H9 (cell line): Measurements from ENCODE around the gene ADGRL2. TPM values are rescaled to one million over a fixed set of nuclear protein-coding genes. Genes with fewer than 3 reads are reported as not detected.
A peak's percentile ranks its signal among the peaks of the same experiment; 100 is the strongest.

Source experiments
- DNase-seq: peaks from one replicate; pipeline ENCODE4 v3.0.0-alpha.2; 2017
- H2AFZ ChIP-seq: one replicate; pipeline ENCODE4 v1.6.1; 2013; ENCODE audit warnings: mild to moderate bottlenecking, low read length, control low read depth, moderate library complexity
- H2AK5ac ChIP-seq: 2 replicates; pipeline ENCODE4 v1.6.1; 2013; ENCODE audit warnings: low read length, control low read depth, mixed read lengths; ENCODE audit not compliant: insufficient read length
- H2BK120ac ChIP-seq: one replicate; pipeline ENCODE4 v1.6.1; 2013; ENCODE audit warnings: low read depth, mild to moderate bottlenecking, low read length, control low read depth, inconsistent platforms; ENCODE audit not compliant: poor library complexity, severe bottlenecking
- H2BK12ac ChIP-seq: 2 replicates; pipeline ENCODE4 v1.6.1; 2013; ENCODE audit warnings: low read length, control low read depth, mixed read lengths, low read depth; ENCODE audit not compliant: insufficient read length
- H2BK15ac ChIP-seq: 2 replicates; pipeline ENCODE4 v1.6.1; 2013; ENCODE audit warnings: low read depth, low read length, control low read depth
- H2BK20ac ChIP-seq: one replicate; pipeline ENCODE4 v1.6.1; 2013; ENCODE audit warnings: low read depth, mild to moderate bottlenecking, low read length, control low read depth, inconsistent platforms; ENCODE audit not compliant: poor library complexity, severe bottlenecking
- H2BK5ac ChIP-seq: 2 replicates; pipeline ENCODE4 v1.6.1; 2013; ENCODE audit warnings: low read length, control low read depth, mixed read lengths; ENCODE audit not compliant: insufficient read length
- H3K14ac ChIP-seq: 2 replicates; pipeline ENCODE4 v1.6.1; 2013; ENCODE audit warnings: low read length, control low read depth; ENCODE audit not compliant: insufficient read depth
- H3K18ac ChIP-seq: 2 replicates; pipeline ENCODE4 v1.6.1; 2013; ENCODE audit warnings: low read depth, mild to moderate bottlenecking, mixed read lengths, low read length, control low read depth; ENCODE audit not compliant: insufficient read length
- H3K23ac ChIP-seq: 2 replicates; pipeline ENCODE4 v1.6.1; 2013; ENCODE audit warnings: low read length, control low read depth, mixed read lengths, low read depth; ENCODE audit not compliant: insufficient read length
- H3K23me2 ChIP-seq: 2 replicates; pipeline ENCODE4 v1.6.1; 2013; ENCODE audit warnings: low read depth, mild to moderate bottlenecking, mixed read lengths, low read length, control low read depth; ENCODE audit not compliant: insufficient read length, poor library complexity, severe bottlenecking
- H3K27ac ChIP-seq: 2 replicates; pipeline ENCODE4 v1.5.1; 2013; ENCODE audit warnings: low read length, control low read depth, mixed read lengths, low read depth; ENCODE audit not compliant: insufficient read length
- H3K27me3 ChIP-seq: 2 replicates; pipeline ENCODE4 v1.6.1; 2013; ENCODE audit warnings: low read length, control low read depth, inconsistent platforms; ENCODE audit not compliant: insufficient read depth
- H3K4ac ChIP-seq: 2 replicates; pipeline ENCODE4 v1.6.1; 2013; ENCODE audit warnings: low read depth, mild to moderate bottlenecking, control low read depth, inconsistent platforms, low read length, moderate library complexity
- H3K4me1 ChIP-seq: 2 replicates; pipeline ENCODE4 v1.6.1; 2013; ENCODE audit warnings: low read length, control low read depth, inconsistent platforms; ENCODE audit not compliant: insufficient read depth
- H3K4me2 ChIP-seq: 2 replicates; pipeline ENCODE4 v1.6.1; 2013; ENCODE audit warnings: low read length, control low read depth, mixed read lengths; ENCODE audit not compliant: insufficient read length, insufficient read depth
- H3K56ac ChIP-seq: 2 replicates; pipeline ENCODE4 v1.6.1; 2013; ENCODE audit warnings: low read depth, mild to moderate bottlenecking, mixed read lengths, low read length, control low read depth; ENCODE audit not compliant: insufficient read length
- H3K79me1 ChIP-seq: 2 replicates; pipeline ENCODE4 v1.6.1; 2013; ENCODE audit warnings: low read depth, mild to moderate bottlenecking, moderate library complexity, low read length, control low read depth, inconsistent platforms; ENCODE audit not compliant: insufficient read depth, poor library complexity, severe bottlenecking
- H3K79me2 ChIP-seq: 2 replicates; pipeline ENCODE4 v1.6.1; 2013; ENCODE audit warnings: low read length, control low read depth, inconsistent platforms; ENCODE audit not compliant: insufficient read depth
- H3K9ac ChIP-seq: 2 replicates; pipeline ENCODE4 v1.6.1; 2013; ENCODE audit warnings: low read length, control low read depth, mixed read lengths; ENCODE audit not compliant: insufficient read length; ENCODE audit errors: extremely low read depth
- H3K9me3 ChIP-seq: one replicate; pipeline ENCODE4 v1.6.1; 2013; ENCODE audit warnings: low read depth, low read length, inconsistent platforms; ENCODE audit not compliant: control insufficient read depth
- H3T11ph ChIP-seq: one replicate; pipeline ENCODE4 v1.6.1; 2013; ENCODE audit warnings: mild to moderate bottlenecking, low read length, control low read depth, inconsistent platforms
- H4K20me1 ChIP-seq: one replicate; pipeline ENCODE4 v1.6.1; 2013; ENCODE audit not compliant: control insufficient read depth, insufficient read length, insufficient read depth
- H4K5ac ChIP-seq: 2 replicates; pipeline ENCODE4 v1.6.1; 2013; ENCODE audit warnings: low read depth, mild to moderate bottlenecking, mixed read lengths, low read length, control low read depth; ENCODE audit not compliant: insufficient read length
- H4K8ac ChIP-seq: replicated peaks from 2 replicates; pipeline ENCODE4 v1.6.1; 2013; ENCODE audit warnings: low read length, control low read depth, mixed read lengths, low read depth; ENCODE audit not compliant: insufficient read length
- H4K91ac ChIP-seq: 2 replicates; pipeline ENCODE4 v1.6.1; 2013; ENCODE audit warnings: low read depth, mild to moderate bottlenecking, moderate library complexity, mixed read lengths, low read length, control low read depth; ENCODE audit not compliant: insufficient read length
- H3K27ac Mint-ChIP-seq, 3 experiments: 2 replicates in 2 of 3; 3 replicates in 1 of 3; pipeline ENCODE4 v1.8.0; 2020 to 2021; ENCODE audit warnings: mixed read lengths in 3 of 3, mild to moderate bottlenecking in 1 of 3, moderate library complexity in 1 of 3
- H3K27me3 Mint-ChIP-seq: 2 replicates; pipeline ENCODE4 v1.8.0; 2021; ENCODE audit warnings: low read depth, mild to moderate bottlenecking, moderate library complexity, mixed read lengths
- H3K36me3 Mint-ChIP-seq, 3 experiments: 2 replicates in 2 of 3; 3 replicates in 1 of 3; pipeline ENCODE4 v1.8.0; 2020 to 2021; ENCODE audit warnings: low read depth in 3 of 3, mixed read lengths in 3 of 3; ENCODE audit not compliant: insufficient read depth in 1 of 3
- H3K4me1 Mint-ChIP-seq, 2 experiments: 2 replicates each; pipeline ENCODE4 v1.8.0; 2020; ENCODE audit warnings: mixed read lengths in 2 of 2
- H3K4me3 Mint-ChIP-seq, 2 experiments: 2 replicates in 1 of 2; 3 replicates in 1 of 2; pipeline ENCODE4 v1.8.0; 2020 to 2021; ENCODE audit warnings: mild to moderate bottlenecking in 2 of 2, mixed read lengths in 2 of 2, moderate library complexity in 1 of 2
- H3K9me3 Mint-ChIP-seq, 2 experiments: 2 replicates in 1 of 2; 3 replicates in 1 of 2; pipeline ENCODE4 v1.8.0; 2020; ENCODE audit warnings: mild to moderate bottlenecking in 2 of 2, mixed read lengths in 2 of 2, moderate library complexity in 1 of 2
- CTCF ChIP-seq: fragments of 200-600 bp; sonication (generic); conservative IDR thresholded peaks from 3 replicates; pipeline ENCODE4 v1.8.0; 2021; ENCODE audit warnings: antibody characterized with exemption, mild to moderate bottlenecking
- WGBS: extraction: QIAGEN DNeasy Blood & Tissue Kit; methylation state at CpG from one replicate; pipeline ENCODE4 v1.1.7; 2013; ENCODE audit warnings: missing lambda C conversion rate, low lambda C conversion rate, mixed read lengths; ENCODE audit not compliant: insufficient read length; ENCODE audit errors: extremely low coverage; 5-methylcytosine and 5-hydroxymethylcytosine counted together
- total RNA-seq: library from RNA; stranded (reverse); gene quantifications from 2 replicates; pipeline ENCODE4 v1.2.1, GENCODE V29; 2021

The ADGRL2 gene
- total RNA-seq, 1 experiment from 2014 or later, result 119 TPM

DNA sequence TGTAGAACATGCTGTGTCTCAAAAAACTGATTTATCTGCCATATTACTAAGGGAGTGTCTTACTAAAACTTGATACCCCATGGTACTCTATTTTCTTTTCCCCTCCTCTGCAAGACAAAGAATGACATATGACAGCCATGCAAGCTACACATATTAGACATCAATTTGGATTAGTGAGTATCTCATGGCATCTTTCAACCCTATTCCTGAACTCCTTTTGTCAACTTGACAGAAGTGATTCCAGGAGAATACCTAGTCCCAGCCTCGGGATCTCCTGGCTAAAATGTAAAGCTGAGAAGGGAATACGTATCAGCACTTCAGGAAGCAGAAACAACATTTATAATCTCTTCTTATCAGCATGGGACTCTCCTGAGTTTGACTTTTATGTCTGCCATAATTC is 43.7 kb downstream of the ADGRL2 start:
- H2BK120ac ChIP-seq, result no peak overlapping the region
- Mint-ChIP-seq H3K36me3 (peaks cover 7 to 39% (median 30%) of the 10 kb centered on the region in 3 experiments), H3K27ac (peak overlapping the region in 1 of 3 experiments; percentile 71; a peak in 1 of 7 replicates), H3K27me3 (no peaks in the 10 kb centered on the region), H3K9me3 (no peaks in the 10 kb centered on the region), H3K4me3 (no peak overlapping the region), H3K4me1 (peaks cover 32 to 33% of the 10 kb centered on the region in 2 experiments)
- no peak overlapping the region for H3K23ac ChIP-seq
- no peaks in the 10 kb centered on the region for H3K27me3 ChIP-seq
- no peak overlapping the region for H3K56ac ChIP-seq
- TF ChIP-seq CTCF, result no peak
- no peak overlapping the region for H2BK15ac ChIP-seq
- H3K79me1 ChIP-seq, result peaks cover 2% of the 10 kb centered on the region
- no peak overlapping the region for H2BK20ac ChIP-seq
- H3K4me1 ChIP-seq, result peaks cover 5% of the 10 kb centered on the region; the same call in 1 of the 2 replicates
- H3K4ac ChIP-seq, result no peak overlapping the region
- H4K91ac ChIP-seq, result no peak overlapping the region
- no peak overlapping the region for H3T11ph ChIP-seq
- H2BK5ac ChIP-seq, result no peak overlapping the region
- no peak overlapping the region for H4K5ac ChIP-seq
- H4K20me1 ChIP-seq, result no peaks in the 10 kb centered on the region
- no peak overlapping the region for H4K8ac ChIP-seq
- peaks cover 3% of the 10 kb centered on the region; the same call in 1 of the 2 replicates for H3K79me2 ChIP-seq
- no peak overlapping the region for H3K14ac ChIP-seq
- no peak overlapping the region for H3K4me2 ChIP-seq
- no peak overlapping the region for H3K18ac ChIP-seq
- H2AFZ ChIP-seq, result no peak overlapping the region
- no peak overlapping the region for H3K9ac ChIP-seq
- H3K27ac ChIP-seq, result no peak overlapping the region
- no peaks in the 10 kb centered on the region for H3K9me3 ChIP-seq
- H2BK12ac ChIP-seq, result no peak overlapping the region
- DNase-seq, result no peak
- H3K23me2 ChIP-seq, result no peaks in the 10 kb centered on the region
- H2AK5ac ChIP-seq, result no peak overlapping the region
- no CpG with 5 or more reads among the region's 2 CpGs for WGBS
